CD1c-positive myeloid dendritic cell (primary cell): ENCODE measurements around the gene RHAG.

Experiments
- DNase-seq: peaks from one replicate; pipeline ENCODE4 v3.0.0-alpha.2; 2016; ENCODE audit errors: extremely low spot score

RHAG gene

DNA sequence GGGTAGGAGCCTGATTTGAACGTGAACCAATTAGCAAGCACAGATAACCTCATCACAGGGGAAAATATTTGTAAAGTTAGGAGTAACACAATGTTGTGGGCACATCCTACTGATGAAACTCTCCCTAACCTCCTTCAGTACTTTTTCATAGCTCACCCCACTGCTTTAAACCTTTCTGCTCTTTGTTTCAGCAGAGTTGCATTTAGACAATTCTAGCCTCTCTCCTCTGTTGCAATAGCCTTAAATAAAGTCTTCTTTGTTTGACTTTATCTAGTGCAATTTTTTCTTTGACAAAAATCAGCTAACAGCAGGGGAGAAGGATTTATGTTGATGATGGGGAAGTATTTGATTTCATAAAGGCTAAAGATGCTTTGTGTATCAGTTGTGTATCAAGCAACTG lies 72.1 kb downstream of the RHAG start:
- no peak for DNase-seq

DNA sequence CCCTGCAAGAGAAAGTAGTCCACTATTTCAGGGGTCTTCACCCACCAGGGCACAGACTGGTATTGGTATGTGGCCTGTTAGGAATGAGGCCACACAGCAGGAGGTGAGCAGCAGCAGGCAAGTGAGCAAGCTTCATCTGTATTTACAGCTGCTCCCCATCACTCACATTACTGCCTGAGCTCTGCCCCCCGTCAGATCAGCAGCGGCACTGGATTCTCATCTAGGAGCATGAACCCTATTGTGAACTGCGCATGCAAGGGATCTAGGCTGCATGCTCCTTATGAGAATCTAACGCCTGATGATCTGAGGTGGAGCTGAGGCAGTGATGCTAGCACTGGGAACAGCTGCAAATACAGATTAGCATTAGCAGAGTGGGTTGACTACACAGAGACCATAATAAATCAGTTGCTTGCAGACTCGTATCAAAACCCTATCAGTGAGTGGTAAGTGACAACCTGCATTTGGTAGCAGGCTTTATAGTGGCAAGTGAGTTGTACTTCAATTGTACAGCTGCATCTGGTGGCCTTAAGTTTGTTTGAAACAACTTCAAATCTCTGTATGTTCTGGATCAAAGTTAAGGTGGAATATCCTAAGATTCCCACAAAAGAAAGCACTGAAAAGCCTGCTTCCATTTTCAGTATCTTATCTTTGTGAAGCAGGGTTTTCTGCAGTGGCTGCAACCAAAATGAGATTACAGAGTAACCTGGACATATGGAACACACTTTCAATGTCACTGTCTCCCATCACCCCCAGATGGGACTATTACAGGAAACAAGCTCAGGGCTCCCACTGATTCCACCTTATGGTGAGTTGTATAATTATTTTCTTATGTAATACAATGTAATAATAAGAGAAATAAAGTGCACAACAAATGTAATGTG lies 73.4 kb downstream of the RHAG start:
- no peak for DNase-seq

DNA sequence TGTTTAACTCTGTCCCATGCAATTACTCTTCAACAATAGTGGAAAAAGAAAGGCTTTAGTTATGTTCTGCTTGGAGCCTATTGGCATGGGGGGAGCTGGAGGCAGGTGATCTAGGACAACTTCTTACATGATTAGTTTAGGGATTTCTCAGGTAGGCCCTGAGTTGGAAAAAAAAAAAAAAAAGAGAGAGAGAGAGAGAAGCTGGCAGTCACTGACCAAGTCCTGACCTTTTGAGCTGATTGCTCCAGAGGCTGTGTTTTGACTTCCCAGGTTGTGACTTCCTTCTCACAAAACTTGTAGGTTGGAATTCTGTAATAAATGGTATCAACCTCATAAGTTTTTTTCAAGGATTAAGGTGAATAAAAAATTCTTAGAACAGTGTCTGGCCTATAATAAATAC lies 78.4 kb downstream of the RHAG start:
- no peak for DNase-seq

DNA sequence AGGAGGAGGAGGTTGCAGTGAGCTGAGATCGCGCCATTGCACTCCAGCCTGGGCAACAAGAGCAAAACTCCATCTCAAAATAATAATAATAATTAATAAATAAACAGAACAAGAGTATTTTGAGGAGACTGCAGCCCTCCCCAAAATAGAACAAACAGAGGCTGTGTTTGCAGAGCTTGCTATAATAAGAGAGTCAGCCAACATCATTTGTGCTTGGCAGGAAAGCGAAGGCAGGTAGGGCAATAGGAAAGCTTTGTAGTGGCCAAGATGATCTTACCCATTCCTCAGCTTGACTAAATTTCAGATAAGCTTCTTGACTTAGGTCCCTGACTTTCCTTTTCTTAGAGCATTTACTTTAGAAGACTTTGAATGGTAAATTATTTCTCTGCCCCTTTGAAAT lies 79.5 kb downstream of the RHAG start:
- no peak for DNase-seq

GRCh38 chr6:49556429-49556837 lies 80.2 kb downstream of the RHAG start:
- no peak for DNase-seq

GRCh38 chr6:49555951-49556350 lies 80.7 kb downstream of the RHAG start:
- DNase-seq, result no peak
